GM23338 (cell line): ENCODE data around the gene ARID1B. TPM values are rescaled to one million over a fixed set of nuclear protein-coding genes. Genes with fewer than 3 reads are reported as not detected.

Source experiments
- ATAC-seq: fragments of 200-7000 bp; cut with Tn5 transposase; 3 replicates; pipeline ENCODE4 v1.9.1; 2020
- DNase-seq: peaks from one replicate; pipeline ENCODE4 v3.0.0-alpha.2; 2015; ENCODE audit warnings: low spot score
- H2AFZ ChIP-seq: fragments of 200-600 bp; sonication (generic); 2 replicates; pipeline ENCODE4 v1.8.0; 2016; ENCODE audit warnings: antibody characterized with exemption, mild to moderate bottlenecking, moderate library complexity
- H3F3A ChIP-seq: fragments of 200-600 bp; sonication (generic); replicated peaks from 2 replicates; pipeline ENCODE4 v1.8.0; 2017; ENCODE audit warnings: antibody characterized with exemption, mixed run types, low read depth
- H3K27ac ChIP-seq: fragments of 200-600 bp; sonication (generic); 2 replicates; pipeline ENCODE4 v1.6.1; 2016; ENCODE audit warnings: low read depth
- H3K27me3 ChIP-seq: fragments of 200-600 bp; sonication (generic); 2 replicates; pipeline ENCODE4 v1.8.0; 2016; ENCODE audit warnings: mild to moderate bottlenecking, mixed run types, moderate library complexity; ENCODE audit not compliant: insufficient read depth
- H3K36me3 ChIP-seq: fragments of 200-600 bp; sonication (generic); 2 replicates; pipeline ENCODE4 v1.8.0; 2016; ENCODE audit warnings: mild to moderate bottlenecking; ENCODE audit not compliant: insufficient read depth
- H3K4me1 ChIP-seq: fragments of 200-600 bp; sonication (generic); 2 replicates; pipeline ENCODE4 v1.8.0; 2016; ENCODE audit warnings: mild to moderate bottlenecking, moderate library complexity; ENCODE audit not compliant: insufficient read depth
- H3K4me2 ChIP-seq: fragments of 200-600 bp; sonication (generic); 2 replicates; pipeline ENCODE4 v1.7.1; 2017; ENCODE audit warnings: mixed run types
- H3K4me3 ChIP-seq: fragments of 200-600 bp; sonication (generic); 2 replicates; pipeline ENCODE4 v1.6.1; 2016; ENCODE audit warnings: mixed run types
- H3K79me2 ChIP-seq: fragments of 200-600 bp; sonication (generic); replicated peaks from 2 replicates; pipeline ENCODE4 v1.8.0; 2017; ENCODE audit warnings: mild to moderate bottlenecking; ENCODE audit not compliant: insufficient read depth
- H3K9me2 ChIP-seq: fragments of 200-600 bp; sonication (generic); 2 replicates; pipeline ENCODE4 v1.8.0; 2017; ENCODE audit not compliant: insufficient read depth
- H4K20me1 ChIP-seq: fragments of 200-600 bp; sonication (generic); replicated peaks from 2 replicates; pipeline ENCODE4 v1.8.0; 2017; ENCODE audit warnings: mild to moderate bottlenecking; ENCODE audit not compliant: insufficient read depth
- H3K27ac Mint-ChIP-seq: 2 replicates; pipeline ENCODE4 v1.8.0; 2020; ENCODE audit warnings: inconsistent platforms, mild to moderate bottlenecking, moderate library complexity, mixed read lengths
- H3K27me3 Mint-ChIP-seq: 3 replicates; pipeline ENCODE4 v1.8.0; 2022; ENCODE audit warnings: low read depth, mild to moderate bottlenecking, moderate library complexity, mixed read lengths, inconsistent platforms; ENCODE audit not compliant: insufficient read depth, poor library complexity
- H3K36me3 Mint-ChIP-seq: 3 replicates; pipeline ENCODE4 v1.8.0; 2021; ENCODE audit warnings: low read depth, mild to moderate bottlenecking, inconsistent platforms, moderate library complexity, mixed read lengths
- H3K4me1 Mint-ChIP-seq: 3 replicates; pipeline ENCODE4 v1.8.0; 2020; ENCODE audit warnings: mild to moderate bottlenecking, inconsistent platforms, mixed read lengths
- H3K4me3 Mint-ChIP-seq: 3 replicates; pipeline ENCODE4 v1.8.0; 2021; ENCODE audit warnings: moderate library complexity, mild to moderate bottlenecking, inconsistent platforms, mixed read lengths
- H3K9me3 Mint-ChIP-seq: 3 replicates; pipeline ENCODE4 v1.8.0; 2020; ENCODE audit warnings: moderate library complexity, mild to moderate bottlenecking, inconsistent platforms, mixed read lengths
- CREB1 ChIP-seq: fragments of 250-450 bp; sonication (Bioruptor Pico); IDR thresholded peaks from 2 replicates; pipeline ENCODE4 v1.5.0; 2020; ENCODE audit warnings: low read depth, mild to moderate bottlenecking, moderate library complexity
- CTCF ChIP-seq, 2 experiments: fragments of 200-600 bp in 1 of 2; sonication (generic) in 1 of 2; conservative IDR thresholded peaks; 2 replicates each; pipeline versions ENCODE4 v1.5.1 to v1.6.1; 2016 to 2017; ENCODE audit warnings: antibody characterized with exemption in 2 of 2, low read depth in 2 of 2, mild to moderate bottlenecking in 2 of 2, moderate library complexity in 1 of 2
- ETS1 ChIP-seq: IDR thresholded peaks from 2 replicates; pipeline ENCODE4 v1.6.1; 2016; ENCODE audit warnings: antibody characterized with exemption
- EZH2 ChIP-seq: fragments of 200-600 bp; sonication (generic); IDR thresholded peaks from one replicate; pipeline ENCODE4 v1.8.0; 2017; ENCODE audit warnings: antibody characterized with exemption, mild to moderate bottlenecking, low read depth; ENCODE audit not compliant: unreplicated experiment
- EZH2phosphoT487 ChIP-seq: fragments of 200-600 bp; sonication (generic); IDR thresholded peaks from one replicate; pipeline ENCODE4 v1.8.1; 2018; ENCODE audit warnings: antibody characterized with exemption; ENCODE audit not compliant: unreplicated experiment
- JUNB ChIP-seq: IDR thresholded peaks from one replicate; pipeline ENCODE4 v1.6.1; 2016; ENCODE audit warnings: antibody characterized with exemption; ENCODE audit not compliant: unreplicated experiment
- NANOG ChIP-seq: IDR thresholded peaks from 2 replicates; pipeline ENCODE4 v1.6.1; 2016; ENCODE audit warnings: antibody characterized with exemption, borderline replicate concordance
- POLR2AphosphoS5 ChIP-seq: IDR thresholded peaks from 2 replicates; pipeline ENCODE4 v1.6.1; 2016; ENCODE audit warnings: antibody characterized with exemption, low read depth
- REST ChIP-seq: IDR thresholded peaks from one replicate; pipeline ENCODE4 v1.6.1; 2018; ENCODE audit warnings: antibody characterized with exemption; ENCODE audit not compliant: unreplicated experiment
- STAT1 ChIP-seq: IDR thresholded peaks from one replicate; pipeline ENCODE4 v1.6.1; 2016; ENCODE audit warnings: antibody characterized with exemption; ENCODE audit not compliant: unreplicated experiment
- ZNF114 ChIP-seq: fragments of 250-450 bp; sonication (Bioruptor Pico); IDR thresholded peaks from 2 replicates; pipeline ENCODE4 v1.5.0; 2020; ENCODE audit warnings: mild to moderate bottlenecking, moderate library complexity
- ZNF331 ChIP-seq: fragments of 250-450 bp; sonication (Bioruptor Pico); IDR thresholded peaks from 2 replicates; pipeline ENCODE4 v1.5.0; 2020; ENCODE audit warnings: low read depth, mild to moderate bottlenecking, moderate library complexity
- polyA plus RNA-seq: library from polyadenylated mRNA; unstranded; fragments of >200 nt; fragmentation: Nextera tagmentation; extraction: Ambion mirVana; gene quantifications from 2 replicates; pipeline ENCODE4 v1.2.1, GENCODE V29; 2016
- total RNA-seq: library from RNA; depleted of rRNA; stranded (reverse); fragments of >200 nt; shearing (Covaris generic); gene quantifications from 2 replicates; pipeline ENCODE4 v1.2.3, GENCODE V29; 2014

Gene ARID1B
- total and polyA plus RNA-seq, 2 experiments from 2014 or later, result 59.3 to 72.2 TPM

GRCh38 chr6:157080986-157081391, 303.8 kb downstream of the ARID1B start (continued):
- TF ChIP-seq REST (no peak), STAT1 (no peak), EZH2 (no peak), EZH2phosphoT487 (no peak), JUNB (no peak), CREB1 (CRISPR knock-in tag) (no peak)

GRCh38 chr6:157083343-157083742, 306.2 kb downstream of the ARID1B start:
- H3K4me2 ChIP-seq, result no peak overlapping the region
- no peaks in the 10 kb centered on the region for H3K36me3 ChIP-seq
- no peaks in the 10 kb centered on the region for H3K9me2 ChIP-seq
- TF ChIP-seq STAT1 (no peak), EZH2phosphoT487 (no peak), CTCF (conservative IDR thresholded peaks at IDR 0.05; ENCODE audit: low read depth in 2 of 2) (no peak), CREB1 (CRISPR knock-in tag) (no peak), ZNF114 (no peak), NANOG (no peak), REST (no peak), POLR2AphosphoS5 (no peak), JUNB (no peak), ZNF331 (CRISPR knock-in tag) (no peak), ETS1 (no peak), EZH2 (no peak)
- no peak overlapping the region for H3K4me3 ChIP-seq
- ATAC-seq (no peak), DNase-seq (no peak)
- no peak overlapping the region for H3K27ac Mint-ChIP-seq
- H3K79me2 ChIP-seq, result peaks cover 31% of the 10 kb centered on the region
- no peaks in the 10 kb centered on the region for H3K27me3 ChIP-seq
- 0 out of 2 replicates have a peak, but pooled peaks cover 3% of the 10 kb centered on the region for H4K20me1 ChIP-seq
- peaks cover 28% of the 10 kb centered on the region for H3K4me1 ChIP-seq
- no peaks in the 10 kb centered on the region for H3F3A ChIP-seq
- no peaks in the 10 kb centered on the region for H3K9me3 Mint-ChIP-seq
- H3K4me1 Mint-ChIP-seq, result peaks cover 49% of the 10 kb centered on the region
- H2AFZ ChIP-seq, result no peak overlapping the region
- peaks cover 5% of the 10 kb centered on the region for H3K27me3 Mint-ChIP-seq
- H3K4me3 Mint-ChIP-seq, result no peak overlapping the region
- H3K27ac ChIP-seq, result no peak overlapping the region
- H3K36me3 Mint-ChIP-seq, result peaks cover 5% of the 10 kb centered on the region; the same call in 2 of the 3 replicates
